Astrocyte of the hippocampus (primary cell): ENCODE measurements around the gene SLC38A1.
A peak's percentile ranks its signal among the peaks of the same experiment; 100 is the strongest.
"Not testable (repeated sequence)": the region's sequence is repeated elsewhere in the genome, so short reads cannot be mapped to it uniquely, and the experiment has no call there.

Experiments
- DNase-seq: peaks from one replicate; pipeline ENCODE4 v3.0.0; 2011; ENCODE audit warnings: low read depth, low spot score

The SLC38A1 gene

GRCh38 chr12:46264057-46264456 lies 4.8 kb downstream of the SLC38A1 start:
- DNase-seq, result no peak

GRCh38 chr12:46263140-46264016 lies 5.5 kb downstream of the SLC38A1 start:
- DNase-seq, result no peak

- DNase-seq, result no peak
These were observed 7.2 kb downstream of the SLC38A1 start for GRCh38 chr12:46261646-46262045.

- no peak for DNase-seq
These were observed 7.8 kb downstream of the SLC38A1 start for GRCh38 chr12:46260913-46261476.

GRCh38 chr12:46260124-46260912 lies 8.5 kb downstream of the SLC38A1 start:
- peak; percentile 62 for DNase-seq

GRCh38 chr12:46259713-46260112 lies 9.1 kb downstream of the SLC38A1 start:
- no peak for DNase-seq

- no peak for DNase-seq
These were observed 9.8 kb downstream of the SLC38A1 start for GRCh38 chr12:46259071-46259470.

GRCh38 chr12:46258129-46258528 lies 10.7 kb downstream of the SLC38A1 start:
- DNase-seq, result no peak

- DNase-seq, result no peak
These were observed 11.9 kb downstream of the SLC38A1 start for GRCh38 chr12:46256942-46257341.

- DNase-seq, result no peak
These were observed 15.2 kb downstream of the SLC38A1 start for GRCh38 chr12:46253544-46254162.

- not testable (repeated sequence) for DNase-seq
These were observed 16.8 kb downstream of the SLC38A1 start for GRCh38 chr12:46251994-46252393.

- DNase-seq, result not testable (repeated sequence)
These were observed 18.9 kb downstream of the SLC38A1 start for GRCh38 chr12:46249960-46250359.

GRCh38 chr12:46246021-46246700 lies 22.7 kb downstream of the SLC38A1 start:
- DNase-seq, result no peak

- DNase-seq, result no peak
These were observed 23.8 kb downstream of the SLC38A1 start for GRCh38 chr12:46244997-46245396.

GRCh38 chr12:46244273-46244915 lies 24.4 kb downstream of the SLC38A1 start:
- no peak for DNase-seq

GRCh38 chr12:46242569-46242968 lies 26.3 kb downstream of the SLC38A1 start:
- DNase-seq, result no peak

- no peak for DNase-seq
These were observed 28.4 kb downstream of the SLC38A1 start for GRCh38 chr12:46240436-46240835.

- DNase-seq, result no peak
These were observed 30.0 kb downstream of the SLC38A1 start for GRCh38 chr12:46238821-46239220.

GRCh38 chr12:46237371-46238045 lies 31.3 kb downstream of the SLC38A1 start:
- DNase-seq, result peak; percentile 43

- DNase-seq, result no peak
These were observed 34.8 kb downstream of the SLC38A1 start for GRCh38 chr12:46234000-46234399.
